ENCODE data around the gene GALNT12. TPM values are rescaled to one million over a fixed set of nuclear protein-coding genes. Genes with fewer than 3 reads are reported as not detected.

GALNT12 gene
- total RNA-seq, 1 donor: 1.3 TPM

- DNase-seq (ENCODE audit: low read depth): no peak
- no peak overlapping the region for H3K4me3 ChIP-seq (ENCODE audit: low read depth, low read length)
- TF ChIP-seq CTCF (IDR thresholded peaks at IDR 0.05; ENCODE audit: insufficient read depth, low read depth, low read length): no peak
These were observed 68.1 kb downstream of the GALNT12 start for GRCh38 chr9:98875536-98875935.

- no peak for DNase-seq (ENCODE audit: low read depth)
- no peak for TF ChIP-seq CTCF (IDR thresholded peaks at IDR 0.05; ENCODE audit: insufficient read depth, low read depth, low read length)
- no peak overlapping the region for H3K4me3 ChIP-seq (ENCODE audit: low read depth, low read length)
These were observed 69.8 kb downstream of the GALNT12 start for GRCh38 chr9:98877311-98877710.

- H3K4me3 ChIP-seq (ENCODE audit: low read depth, low read length): no peak overlapping the region
- no peak for DNase-seq (ENCODE audit: low read depth)
- no peak for TF ChIP-seq CTCF (IDR thresholded peaks at IDR 0.05; ENCODE audit: insufficient read depth, low read depth, low read length)
These were observed 71.9 kb downstream of the GALNT12 start for GRCh38 chr9:98879094-98879962.

GRCh38 chr9:98879963-98880310, 72.5 kb downstream of the GALNT12 start:
- no peak for DNase-seq (ENCODE audit: low read depth)
- no peak overlapping the region for H3K4me3 ChIP-seq (ENCODE audit: low read depth, low read length)
- no peak for TF ChIP-seq CTCF (IDR thresholded peaks at IDR 0.05; ENCODE audit: insufficient read depth, low read depth, low read length)

GRCh38 chr9:98880311-98881015, 73.0 kb downstream of the GALNT12 start:
- no peak overlapping the region for H3K4me3 ChIP-seq (ENCODE audit: low read depth, low read length)
- no peak for DNase-seq (ENCODE audit: low read depth)
- TF ChIP-seq CTCF (IDR thresholded peaks at IDR 0.05; ENCODE audit: insufficient read depth, low read depth, low read length): no peak

GRCh38 chr9:98881356-98881755, 73.9 kb downstream of the GALNT12 start:
- no peak for TF ChIP-seq CTCF (IDR thresholded peaks at IDR 0.05; ENCODE audit: insufficient read depth, low read depth, low read length)
- H3K4me3 ChIP-seq (ENCODE audit: low read depth, low read length): no peak overlapping the region
- DNase-seq (ENCODE audit: low read depth): no peak
